ENCODE measurements around the gene ADM2.

Gene ADM2

GRCh38 chr22:50487290-50488005 lies 6.1 kb downstream of the ADM2 start:
- no peak for DNase-seq

- DNase-seq = no peak
These were observed 6.8 kb downstream of the ADM2 start for GRCh38 chr22:50488006-50488677.

- DNase-seq = no peak
These were observed 7.5 kb downstream of the ADM2 start for GRCh38 chr22:50488886-50489285.

GRCh38 chr22:50489363-50490243 lies 8.3 kb downstream of the ADM2 start:
- DNase-seq = no peak

GRCh38 chr22:50490531-50491308 lies 9.4 kb downstream of the ADM2 start:
- no peak for DNase-seq

- DNase-seq = no peak
These were observed 15.8 kb downstream of the ADM2 start for GRCh38 chr22:50497093-50497492.

GRCh38 chr22:50498322-50498890 lies 17.1 kb downstream of the ADM2 start:
- peak; percentile 59 for DNase-seq

- no peak for DNase-seq
These were observed 19.1 kb downstream of the ADM2 start for GRCh38 chr22:50500452-50500851.

GRCh38 chr22:50502096-50502495 lies 20.8 kb downstream of the ADM2 start:
- no peak for DNase-seq

- DNase-seq = no peak
These were observed 21.5 kb downstream of the ADM2 start for GRCh38 chr22:50502628-50503474.

- no peak for DNase-seq
These were observed 22.3 kb downstream of the ADM2 start for GRCh38 chr22:50503475-50504145.

GRCh38 chr22:50504369-50505211 lies 23.2 kb downstream of the ADM2 start:
- no peak for DNase-seq

GRCh38 chr22:50505276-50505775 lies 24.0 kb downstream of the ADM2 start:
- DNase-seq = no peak

- DNase-seq = no peak
These were observed 24.6 kb downstream of the ADM2 start for GRCh38 chr22:50505776-50506610.

- peak; percentile 2 for DNase-seq
These were observed 25.5 kb downstream of the ADM2 start for GRCh38 chr22:50506611-50507420.

GRCh38 chr22:50507421-50507990 lies 26.2 kb downstream of the ADM2 start, which contains the start of gene LMF2:
TSS of gene LMF2 (minus strand) at chr22:50507702. CDS start at chr22:50507675, 27 bp downstream.
- peak; percentile 93 for DNase-seq
